K562 (cell line): ENCODE results near the gene CUTC. TPM values are rescaled to one million over a fixed set of nuclear protein-coding genes. Genes with fewer than 3 reads are reported as not detected.

Experiments
- ARID1B ChIP-seq: fragments of 450-650 bp; IDR thresholded peaks from 2 replicates; pipeline ENCODE4 v1.6.1; 2016; ENCODE audit warnings: antibody characterized with exemption, mild to moderate bottlenecking, inconsistent platforms
- BMI1 ChIP-seq: fragments of 150-350 bp; IDR thresholded peaks from 2 replicates; pipeline ENCODE4 v1.6.1; 2014; ENCODE audit warnings: low read length
- CBFA2T2 ChIP-seq: fragments of 450-650 bp; conservative IDR thresholded peaks from 2 replicates; pipeline ENCODE4 v1.6.1; 2017; ENCODE audit warnings: mild to moderate bottlenecking
- CREB3L1 ChIP-seq: fragments of 450-650 bp; IDR thresholded peaks from 2 replicates; pipeline ENCODE4 v1.6.1; 2014; ENCODE audit warnings: low read depth, mild to moderate bottlenecking, moderate library complexity, borderline replicate concordance
- EZH2 ChIP-seq: IDR thresholded peaks from 2 replicates; pipeline ENCODE4 v1.6.1; 2012; ENCODE audit warnings: low read depth, mild to moderate bottlenecking, inconsistent platforms, low read length, borderline replicate concordance
- FOXO4 ChIP-seq: fragments of 450-650 bp; formaldehyde crosslinking; IDR thresholded peaks from 2 replicates; pipeline ENCODE4 v1.4.0; 2020; ENCODE audit warnings: mild to moderate bottlenecking, moderate library complexity
- JUN ChIP-seq, 2 experiments: sonication (generic) in 1 of 2; formaldehyde crosslinking in 1 of 2; IDR thresholded peaks; 2 replicates each; pipeline versions ENCODE4 v1.6.1 to v1.8.0; 2012 to 2022; ENCODE audit warnings: borderline replicate concordance in 2 of 2, mild to moderate bottlenecking in 2 of 2, improper control_type of control experiment in 1 of 2, low read depth in 1 of 2, low read length in 1 of 2, missing genetic modification reagents in 1 of 2
- NELFE ChIP-seq: IDR thresholded peaks from 2 replicates; pipeline ENCODE4 v1.6.1; 2011; ENCODE audit warnings: mild to moderate bottlenecking; ENCODE audit not compliant: insufficient read depth, insufficient read length
- NFIX ChIP-seq: fragments of 250-450 bp; sonication (Bioruptor Pico); IDR thresholded peaks from 2 replicates; pipeline ENCODE4 v1.4.0; 2020; ENCODE audit warnings: low read depth, mild to moderate bottlenecking, moderate library complexity
- NFXL1 ChIP-seq: fragments of 450-650 bp; formaldehyde crosslinking; IDR thresholded peaks from 2 replicates; pipeline ENCODE4 v1.4.0; 2021; ENCODE audit warnings: mild to moderate bottlenecking
- NR2C1 ChIP-seq, 2 experiments: fragments of 450-650 bp; IDR thresholded peaks; 2 replicates each; pipeline ENCODE4 v1.6.1; 2017; ENCODE audit warnings: mild to moderate bottlenecking in 2 of 2, antibody characterized with exemption in 1 of 2, inconsistent platforms in 1 of 2, missing compliant biosample characterization in 1 of 2, missing genetic modification characterization in 1 of 2
- POLR2A ChIP-seq: fragments of 450-650 bp; conservative IDR thresholded peaks from 2 replicates; pipeline ENCODE4 v1.6.1; 2016
- RAD21 ChIP-seq, 2 experiments: fragments of 250-450 bp in 1 of 2; fragments of 450-650 bp in 1 of 2; sonication (Bioruptor Pico) in 1 of 2; formaldehyde crosslinking in 1 of 2; IDR thresholded peaks in 1 of 2; conservative IDR thresholded peaks in 1 of 2; 2 replicates each; pipeline versions ENCODE4 v1.4.0 to v1.8.0; 2020 to 2022; ENCODE audit warnings: mild to moderate bottlenecking in 2 of 2, moderate library complexity in 1 of 2
- RBM25 ChIP-seq: fragments of 200-400 bp; formaldehyde crosslinking; IDR thresholded peaks from 2 replicates; pipeline ENCODE4 v1.6.1; 2018; ENCODE audit warnings: low read length, low read depth, moderate library complexity; ENCODE audit not compliant: severe bottlenecking
- RFX7 ChIP-seq: fragments of 250-450 bp; sonication (Bioruptor Pico); IDR thresholded peaks from 2 replicates; pipeline ENCODE4 v1.5.1; 2021; ENCODE audit warnings: mild to moderate bottlenecking
- SMAD3 ChIP-seq: fragments of 450-650 bp; formaldehyde crosslinking; conservative IDR thresholded peaks from 2 replicates; pipeline ENCODE4 v1.4.0; 2020; ENCODE audit warnings: mild to moderate bottlenecking
- SMARCE1 ChIP-seq: fragments of 450-650 bp; IDR thresholded peaks from 2 replicates; pipeline ENCODE4 v1.7.1; 2016; ENCODE audit warnings: mild to moderate bottlenecking
- SP1 ChIP-seq: sonication (generic); formaldehyde crosslinking; IDR thresholded peaks from 2 replicates; pipeline ENCODE4 v1.8.1; 2022; ENCODE audit warnings: mild to moderate bottlenecking, missing genetic modification reagents
- SRSF9 ChIP-seq: fragments of 200-400 bp; formaldehyde crosslinking; IDR thresholded peaks from 2 replicates; pipeline ENCODE4 v1.6.1; 2017; ENCODE audit warnings: low read depth, low read length, borderline replicate concordance
- TAF7 ChIP-seq: fragments of 450-650 bp; IDR thresholded peaks from 2 replicates; pipeline ENCODE4 v1.6.1; 2016; ENCODE audit warnings: missing genetic modification characterization, missing compliant biosample characterization
- ZNF23 ChIP-seq: fragments of 250-450 bp; sonication (Bioruptor Pico); IDR thresholded peaks from 2 replicates; pipeline ENCODE4 v1.4.0; 2020; ENCODE audit warnings: mild to moderate bottlenecking
- ZNF586 ChIP-seq: fragments of 450-650 bp; formaldehyde crosslinking; conservative IDR thresholded peaks from 2 replicates; pipeline ENCODE4 v1.4.0; 2020; ENCODE audit warnings: mild to moderate bottlenecking, moderate library complexity
- polyA plus RNA-seq, 8 experiments: library from polyadenylated mRNA; depleted of rRNA in 4 of 8; stranded (reverse) in 5 of 8; unstranded in 3 of 8; fragments of >200 nt; fragmentation: Nextera tagmentation in 2 of 8; fragmentation: Illumina TruSeq in 1 of 8; extraction: Ambion mirVana in 2 of 8; extraction: Trizol in 1 of 8; gene quantifications; 2 replicates each; pipeline versions ENCODE4 v1.2.1 to v1.2.3, GENCODE V29; 2011 to 2014; ENCODE audit warnings: inconsistent platforms in 1 of 8, missing spikeins in 1 of 8
- total RNA-seq, 7 experiments: library from RNA; depleted of rRNA in 6 of 7; stranded (reverse); fragments of >200 nt in 6 of 7; fragmentation: Illumina TruSeq in 2 of 7; extraction: Trizol in 2 of 7; gene quantifications; 2 replicates each; pipeline versions ENCODE4 v1.2.1 to v1.2.3, GENCODE V29; 2011 to 2021; ENCODE audit warnings: low replicate concordance in 1 of 7

CUTC gene
- total and polyA plus RNA-seq, 9 of the 15 experiments (the other 6 are each of a cell fraction or from before 2014, with no cell fraction given) = 18.6 to 69.3 (median 32.3) TPM

- TF ChIP-seq CREB3L1 (peak; percentile 59; the same call in 1 of the 2 replicates), NR2C1 (IDR thresholded peaks at IDR 0.05) (peak; percentile 99), NR2C1 (tag; IDR thresholded peaks at IDR 0.05) (peak; percentile 98), ZNF586 (CRISPR knock-in tag) (no peak), SMARCE1 (no peak), TAF7 (no peak), NFXL1 (no peak), ZNF23 (CRISPR knock-in tag) (no peak), CBFA2T2 (no peak), NFIX (CRISPR knock-in tag) (no peak), FOXO4 (CRISPR knock-in tag) (no peak), EZH2 (no peak), POLR2A (peak; percentile 90), SMAD3 (CRISPR knock-in tag) (no peak), BMI1 (no peak), RAD21 (CRISPR knock-in tag; conservative IDR thresholded peaks at IDR 0.05 in 1 of 2, IDR thresholded peaks at IDR 0.05 in 1 of 2) (no peak), RFX7 (no peak), RBM25 (no peak), SP1 (CRISPR knock-in tag) (peak; percentile 27; the same call in 1 of the 2 replicates), JUN (IDR thresholded peaks at IDR 0.05; ENCODE audit: borderline replicate concordance, low read depth, low read length) (no peak), JUN (CRISPR knock-in tag; IDR thresholded peaks at IDR 0.05; ENCODE audit: borderline replicate concordance) (no peak), ARID1B (0 out of 2 replicates have a peak, but pooled peaks have one; percentile 5), NELFE (no peak), SRSF9 (no peak)
These were observed at the start of gene CUTC, which contains the start of gene COX15 (continued) for GRCh38 chr10:99732033-99732842.
